ENCODE results near the gene IDH3G. TPM values are rescaled to one million over a fixed set of nuclear protein-coding genes. Genes with fewer than 3 reads are reported as not detected.

The IDH3G gene
- total and polyA plus RNA-seq, 2 donors (not counting 1 experiment from before 2014, with no cell fraction given): 44.6 to 55.7 TPM

DNA sequence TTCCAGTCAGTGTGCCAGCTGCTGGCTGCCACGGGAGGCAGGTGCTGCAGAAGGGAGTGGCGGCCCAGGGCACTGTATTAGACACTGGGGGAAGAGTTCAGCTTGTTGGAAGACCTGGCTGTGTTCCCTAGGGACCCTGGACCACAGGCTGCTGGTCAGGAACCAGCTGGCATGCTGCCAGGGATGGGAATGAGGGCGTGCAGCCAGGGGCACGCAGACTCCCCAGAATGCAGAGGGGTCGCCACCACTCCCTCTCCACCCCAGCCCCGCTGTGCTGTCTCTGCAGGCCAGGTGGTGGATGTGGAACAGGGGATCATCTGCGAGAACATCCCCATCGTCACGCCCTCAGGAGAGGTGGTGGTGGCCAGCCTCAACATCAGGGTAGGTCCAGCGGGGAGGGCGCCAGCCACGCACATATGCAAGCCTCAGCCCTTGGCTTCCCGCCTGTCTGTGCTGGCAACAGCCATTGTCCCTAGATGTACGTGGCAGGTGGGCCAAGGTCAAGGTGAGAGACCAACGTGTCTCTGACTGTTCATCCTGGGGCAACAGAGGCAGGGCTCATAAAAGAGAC, 57.2 kb downstream of the IDH3G start:
- Histone ChIP-seq H4K20me1 (ENCODE audit: control insufficient read depth, extremely low read depth, insufficient read depth, low read length) (no peaks in the 10 kb centered on the region), H3K4me3 (replicated peaks in 1 of 4; ENCODE audit: control extremely low read depth in 1 of 4, insufficient read depth in 1 of 4, low read depth in 3 of 4, low read length in 4 of 4) (no peak overlapping the region), H3K27ac (ENCODE audit: insufficient read depth, low read length) (no peak overlapping the region), H3K27me3 (ENCODE audit: control insufficient read depth, insufficient read depth, low read length) (no peaks in the 10 kb centered on the region), H2AFZ (ENCODE audit: low read length) (no peak overlapping the region), H3K4me2 (ENCODE audit: extremely low read depth, insufficient read depth, low read length) (no peak overlapping the region), H3K9ac (ENCODE audit: insufficient read depth, low read length) (no peak overlapping the region), H3K36me3 (ENCODE audit: control insufficient read depth, insufficient read depth, low read length) (no peaks in the 10 kb centered on the region), H3K9me3 (ENCODE audit: control insufficient read depth, insufficient read depth, low read depth, low read length) (no peaks in the 10 kb centered on the region), H3K4me1 (ENCODE audit: control insufficient read depth, extremely low read depth, insufficient read depth, low read length) (no peaks in the 10 kb centered on the region), H3K79me2 (ENCODE audit: control insufficient read depth, insufficient read depth, low read length) (no peaks in the 10 kb centered on the region)
- DNase-seq (ENCODE audit: low read depth in 2 of 2): no peak
- TF ChIP-seq, protein P1, sequence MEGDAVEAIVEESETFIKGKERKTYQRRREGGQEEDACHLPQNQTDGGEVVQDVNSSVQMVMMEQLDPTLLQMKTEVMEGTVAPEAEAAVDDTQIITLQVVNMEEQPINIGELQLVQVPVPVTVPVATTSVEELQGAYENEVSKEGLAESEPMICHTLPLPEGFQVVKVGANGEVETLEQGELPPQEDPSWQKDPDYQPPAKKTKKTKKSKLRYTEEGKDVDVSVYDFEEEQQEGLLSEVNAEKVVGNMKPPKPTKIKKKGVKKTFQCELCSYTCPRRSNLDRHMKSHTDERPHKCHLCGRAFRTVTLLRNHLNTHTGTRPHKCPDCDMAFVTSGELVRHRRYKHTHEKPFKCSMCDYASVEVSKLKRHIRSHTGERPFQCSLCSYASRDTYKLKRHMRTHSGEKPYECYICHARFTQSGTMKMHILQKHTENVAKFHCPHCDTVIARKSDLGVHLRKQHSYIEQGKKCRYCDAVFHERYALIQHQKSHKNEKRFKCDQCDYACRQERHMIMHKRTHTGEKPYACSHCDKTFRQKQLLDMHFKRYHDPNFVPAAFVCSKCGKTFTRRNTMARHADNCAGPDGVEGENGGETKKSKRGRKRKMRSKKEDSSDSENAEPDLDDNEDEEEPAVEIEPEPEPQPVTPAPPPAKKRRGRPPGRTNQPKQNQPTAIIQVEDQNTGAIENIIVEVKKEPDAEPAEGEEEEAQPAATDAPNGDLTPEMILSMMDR (conservative IDR thresholded peaks at IDR 0.05 in 1 of 2, IDR thresholded peaks at IDR 0.05 in 1 of 2; ENCODE audit: low read depth in 1 of 2, low read length in 2 of 2): no peak
- TF ChIP-seq EZH2 (IDR thresholded peaks at IDR 0.05; ENCODE audit: low read length, missing control alignments): no peak

DNA sequence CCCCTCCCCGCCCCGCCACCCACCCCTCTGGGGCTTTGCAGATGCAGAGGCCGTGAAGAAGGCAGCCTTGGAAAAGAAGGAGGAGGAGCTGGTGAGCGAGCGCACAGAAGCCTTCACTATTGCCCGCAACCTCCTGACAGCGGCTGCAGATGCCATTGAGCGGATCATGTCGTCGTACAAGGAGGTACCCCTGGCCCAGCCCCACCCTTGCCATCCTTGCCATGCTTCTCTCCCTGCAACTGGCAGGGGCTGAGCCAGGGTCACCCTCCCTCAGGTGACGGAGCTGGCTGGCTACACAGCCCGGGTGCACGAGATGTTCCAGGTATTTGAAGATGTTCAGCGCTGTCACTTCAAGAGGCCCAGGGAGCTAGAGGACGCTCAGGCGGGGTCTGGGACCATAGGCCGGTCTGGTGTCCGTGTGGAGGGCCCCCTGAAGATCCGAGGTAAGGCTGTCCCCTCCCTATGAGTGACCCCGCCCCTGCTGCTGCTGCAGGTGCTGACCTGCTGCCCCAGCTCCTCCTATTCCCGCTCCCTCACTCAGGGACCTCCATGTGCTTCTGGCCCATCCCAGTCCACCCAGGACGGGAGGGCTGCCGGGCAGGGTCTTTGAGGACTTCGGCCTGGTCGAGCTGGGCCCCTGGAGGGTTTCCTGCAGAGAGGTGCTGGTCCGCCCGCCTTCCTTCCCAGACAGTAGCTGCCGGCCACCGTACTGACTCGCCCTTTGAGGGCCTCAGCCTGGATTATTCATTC, 57.9 kb downstream of the IDH3G start:
- no peaks in the 10 kb centered on the region for H3K36me3 ChIP-seq (ENCODE audit: control insufficient read depth, insufficient read depth, low read length)
- no peak overlapping the region for H3K27ac ChIP-seq (ENCODE audit: insufficient read depth, low read length)
- H3K9me3 ChIP-seq (ENCODE audit: control insufficient read depth, insufficient read depth, low read depth, low read length): no peaks in the 10 kb centered on the region
- no peaks in the 10 kb centered on the region for H3K79me2 ChIP-seq (ENCODE audit: control insufficient read depth, insufficient read depth, low read length)
- TF ChIP-seq, protein P1 (conservative IDR thresholded peaks at IDR 0.05 in 1 of 2, IDR thresholded peaks at IDR 0.05 in 1 of 2; ENCODE audit: low read depth in 1 of 2, low read length in 2 of 2): no peak
- TF ChIP-seq EZH2 (IDR thresholded peaks at IDR 0.05; ENCODE audit: low read length, missing control alignments): no peak
- no peak overlapping the region for H2AFZ ChIP-seq (ENCODE audit: low read length)
- no peaks in the 10 kb centered on the region for H4K20me1 ChIP-seq (ENCODE audit: control insufficient read depth, extremely low read depth, insufficient read depth, low read length)
- H3K4me2 ChIP-seq (ENCODE audit: extremely low read depth, insufficient read depth, low read length): no peak overlapping the region
- no peak overlapping the region for H3K9ac ChIP-seq (ENCODE audit: insufficient read depth, low read length)
- no peak for DNase-seq (ENCODE audit: low read depth in 2 of 2)
- H3K4me3 ChIP-seq (replicated peaks in 1 of 4; ENCODE audit: control extremely low read depth in 1 of 4, insufficient read depth in 1 of 4, low read depth in 3 of 4, low read length in 4 of 4): no peak overlapping the region
- H3K27me3 ChIP-seq (ENCODE audit: control insufficient read depth, insufficient read depth, low read length): no peaks in the 10 kb centered on the region
- H3K4me1 ChIP-seq (ENCODE audit: control insufficient read depth, extremely low read depth, insufficient read depth, low read length): no peaks in the 10 kb centered on the region

Other genes with a start within 250 kb of the IDH3G start
- gene CCNQ, start 195.2 kb downstream of the IDH3G start, total RNA-seq: 24.4 and 28.2 TPM in 2 replicates
- gene CCNQ, start 195.2 kb downstream of the IDH3G start, polyA plus RNA-seq: 19.9 and 22.8 TPM in 2 replicates
- gene DUSP9, start 147.2 kb downstream of the IDH3G start, total RNA-seq: under 0.01 TPM in 1 of 2 replicates, not detected in the other
- not detected in 2 replicates for gene DUSP9, start 147.2 kb downstream of the IDH3G start, polyA plus RNA-seq
- 0.26 and 0.33 TPM in 2 replicates for gene PNCK, start 120.6 kb downstream of the IDH3G start, total RNA-seq
- 0.08 TPM in 1 of 2 replicates, not detected in the other for gene PNCK, start 120.6 kb downstream of the IDH3G start, polyA plus RNA-seq
- gene SLC6A8, start 106.4 kb downstream of the IDH3G start, total RNA-seq: 9.8 and 11.1 TPM in 2 replicates
- 7.7 and 13.2 TPM in 2 replicates for gene SLC6A8, start 106.4 kb downstream of the IDH3G start, polyA plus RNA-seq
- 94.8 and 133 TPM in 2 replicates for gene BCAP31, start 70.0 kb downstream of the IDH3G start, total RNA-seq
- 94.0 and 114 TPM in 2 replicates for gene BCAP31, start 70.0 kb downstream of the IDH3G start, polyA plus RNA-seq
- gene ABCD1, start 69.5 kb downstream of the IDH3G start, total RNA-seq: 6.9 and 12.7 TPM in 2 replicates
- 4.0 and 4.6 TPM in 2 replicates for gene ABCD1, start 69.5 kb downstream of the IDH3G start, polyA plus RNA-seq
- gene PLXNB3, start 30.1 kb downstream of the IDH3G start, total RNA-seq: 1.0 and 4.3 TPM in 2 replicates
- 1.6 and 1.9 TPM in 2 replicates for gene PLXNB3, start 30.1 kb downstream of the IDH3G start, polyA plus RNA-seq
- gene SRPK3, start 13.3 kb downstream of the IDH3G start, total RNA-seq: 0.51 and 0.83 TPM in 2 replicates
- 0.15 and 0.40 TPM in 2 replicates for gene SRPK3, start 13.3 kb downstream of the IDH3G start, polyA plus RNA-seq
- 144 and 147 TPM in 2 replicates for gene SSR4, start 293 bp upstream of the IDH3G start, total RNA-seq
- gene SSR4, start 293 bp upstream of the IDH3G start, polyA plus RNA-seq: 141 and 182 TPM in 2 replicates
- under 0.01 and 0.26 TPM in 2 replicates for gene PDZD4, start 36.2 kb upstream of the IDH3G start, total RNA-seq
- gene PDZD4, start 36.2 kb upstream of the IDH3G start, polyA plus RNA-seq: 0.01 and 0.10 TPM in 2 replicates
- gene L1CAM, start 91.8 kb upstream of the IDH3G start, total RNA-seq: under 0.01 and 0.99 TPM in 2 replicates
- 1.2 and 1.7 TPM in 2 replicates for gene L1CAM, start 91.8 kb upstream of the IDH3G start, polyA plus RNA-seq
- not detected in 2 replicates for gene AVPR2, start 110.3 kb upstream of the IDH3G start, total RNA-seq
- gene AVPR2, start 110.3 kb upstream of the IDH3G start, polyA plus RNA-seq: not detected in 2 replicates
- gene ARHGAP4, start 131.9 kb upstream of the IDH3G start, total RNA-seq: 1.3 and 1.5 TPM in 2 replicates
- gene ARHGAP4, start 131.9 kb upstream of the IDH3G start, polyA plus RNA-seq: 0.12 and 0.51 TPM in 2 replicates
- gene NAA10, start 140.7 kb upstream of the IDH3G start, total RNA-seq: 31.6 and 37.0 TPM in 2 replicates
- gene NAA10, start 140.7 kb upstream of the IDH3G start, polyA plus RNA-seq: 66.2 and 115 TPM in 2 replicates
- 5.4 and 8.8 TPM in 2 replicates for gene RENBP, start 150.3 kb upstream of the IDH3G start, total RNA-seq
- 0.90 and 0.92 TPM in 2 replicates for gene RENBP, start 150.3 kb upstream of the IDH3G start, polyA plus RNA-seq
- gene HCFC1, start 177.4 kb upstream of the IDH3G start, total RNA-seq: 7.4 and 10.2 TPM in 2 replicates
- 3.0 and 6.7 TPM in 2 replicates for gene HCFC1, start 177.4 kb upstream of the IDH3G start, polyA plus RNA-seq
- gene TMEM187, start 178.4 kb upstream of the IDH3G start, total RNA-seq: 6.4 and 8.3 TPM in 2 replicates
- gene TMEM187, start 178.4 kb upstream of the IDH3G start, polyA plus RNA-seq: 4.6 and 4.7 TPM in 2 replicates
- gene IRAK1, start 225.5 kb upstream of the IDH3G start, total RNA-seq: 61.1 and 65.9 TPM in 2 replicates
- gene IRAK1, start 225.5 kb upstream of the IDH3G start, polyA plus RNA-seq: 25.9 and 48.1 TPM in 2 replicates

All from fibroblast of lung (primary cell).